H1 (cell line): ENCODE data around the gene MSN. TPM values are rescaled to one million over a fixed set of nuclear protein-coding genes. Genes with fewer than 3 reads are reported as not detected.

Experiments used
- CTCF ChIA-PET: fragments of 300-600 bp; sonication (Branson Sonifier 250); formaldehyde crosslinking; loops from one replicate; lab custom pipeline; 2021; ENCODE audit not compliant: partially characterized antibody; lab: Charles Lee
- POLR2A ChIA-PET: fragments of 300-600 bp; sonication (Branson Sonifier 250); formaldehyde crosslinking; loops from one replicate; lab custom pipeline; 2021; ENCODE audit warnings: inconsistent platforms; ENCODE audit not compliant: partially characterized antibody; lab: Charles Lee
- DNase-seq, 2 experiments: peaks; one replicate each; pipeline versions ENCODE4 v3.0.0 to v3.0.0-alpha.2; 2010 to 2022; ENCODE audit warnings: low spot score in 2 of 2, low read depth in 1 of 2, mixed read lengths in 1 of 2
- FAIRE-seq: peaks from 2 replicates; lab custom pipeline; 2011; peaks lifted over from hg19 to GRCh38; lab: Jason Lieb, UNC
- H2AFZ ChIP-seq: 2 replicates; pipeline ENCODE4 v1.8.1; 2012; ENCODE audit warnings: low read length, inconsistent platforms
- H2AK5ac ChIP-seq: 2 replicates; pipeline ENCODE4 v1.6.1; 2013; ENCODE audit warnings: low read depth, low read length
- H2BK120ac ChIP-seq: replicated peaks from 2 replicates; pipeline ENCODE3; 2013; ENCODE audit warnings: low read depth, low read length, inconsistent platforms
- H2BK12ac ChIP-seq: 2 replicates; pipeline ENCODE4 v1.6.1; 2013; ENCODE audit warnings: low read depth, low read length
- H2BK15ac ChIP-seq: 2 replicates; pipeline ENCODE4 v1.6.1; 2013; ENCODE audit warnings: low read length
- H2BK20ac ChIP-seq: 2 replicates; pipeline ENCODE4 v1.6.1; 2013; ENCODE audit warnings: low read length
- H2BK5ac ChIP-seq: 2 replicates; pipeline ENCODE4 v1.6.1; 2013; ENCODE audit warnings: low read depth, low read length
- H3K14ac ChIP-seq: 2 replicates; pipeline ENCODE4 v1.6.1; 2013; ENCODE audit warnings: inconsistent platforms; ENCODE audit not compliant: insufficient read length
- H3K18ac ChIP-seq: 2 replicates; pipeline ENCODE4 v1.6.1; 2013; ENCODE audit warnings: low read length; ENCODE audit errors: extremely low read depth
- H3K23ac ChIP-seq: 2 replicates; pipeline ENCODE4 v1.6.1; 2013; ENCODE audit warnings: inconsistent platforms; ENCODE audit not compliant: insufficient read length
- H3K23me2 ChIP-seq: 2 replicates; pipeline ENCODE4 v1.6.1; 2013; ENCODE audit warnings: low read depth, low read length
- H3K27ac ChIP-seq: 2 replicates; pipeline ENCODE4 v1.6.1; 2011; ENCODE audit warnings: low read depth, low read length, inconsistent platforms
- H3K27me3 ChIP-seq, 4 experiments: replicated peaks in 1 of 4; 1 replicate in 1 of 4; 2 replicates in 3 of 4; pipeline versions ENCODE4 v1.6.1 to v1.8.1; 2011 to 2013; ENCODE audit warnings: low read length in 3 of 4, mild to moderate bottlenecking in 3 of 4, inconsistent platforms in 2 of 4, mixed read lengths in 2 of 4, moderate library complexity in 1 of 4; ENCODE audit not compliant: control insufficient read depth in 3 of 4, insufficient read depth in 3 of 4; ENCODE audit errors: extremely low read depth in 1 of 4
- H3K36me3 ChIP-seq, 4 experiments: 2 replicates each; pipeline versions ENCODE4 v1.6.1 to v1.8.1; 2011 to 2013; ENCODE audit warnings: mild to moderate bottlenecking in 4 of 4, low read length in 3 of 4, moderate library complexity in 2 of 4, control low read depth in 1 of 4, inconsistent platforms in 1 of 4; ENCODE audit not compliant: insufficient read depth in 4 of 4, control insufficient read depth in 2 of 4
- H3K4ac ChIP-seq: replicated peaks from 2 replicates; pipeline ENCODE3; 2013; ENCODE audit warnings: low read length, low read depth, mixed read lengths, inconsistent platforms; ENCODE audit not compliant: insufficient read length
- H3K4me1 ChIP-seq, 4 experiments: replicated peaks in 1 of 4; 1 replicate in 1 of 4; 2 replicates in 3 of 4; pipeline versions ENCODE4 v1.6.1 to v1.8.1; 2011 to 2013; ENCODE audit warnings: low read length in 3 of 4, inconsistent platforms in 2 of 4, mixed read lengths in 1 of 4; ENCODE audit not compliant: insufficient read depth in 4 of 4, control insufficient read depth in 3 of 4
- H3K4me2 ChIP-seq, 2 experiments: 2 replicates each; pipeline versions ENCODE4 v1.6.1 to v1.8.1; 2011 to 2013; ENCODE audit warnings: low read depth in 2 of 2, low read length in 2 of 2, control low read depth in 1 of 2, inconsistent platforms in 1 of 2, mild to moderate bottlenecking in 1 of 2; ENCODE audit not compliant: insufficient read depth in 1 of 2
- H3K4me3 ChIP-seq, 4 experiments: fragments of 200-600, 300-600 bp in 1 of 4; sonication (generic), shearing (Covaris generic), sonication (Bioruptor Twin) in 1 of 4; 2 replicates each; pipeline versions ENCODE4 v1.5.1 to v1.8.1; 2011 to 2016; ENCODE audit warnings: low read length in 4 of 4, low read depth in 3 of 4, control low read depth in 2 of 4, inconsistent platforms in 2 of 4, mild to moderate bottlenecking in 2 of 4, mixed read lengths in 1 of 4, moderate library complexity in 1 of 4; ENCODE audit not compliant: insufficient read depth in 2 of 4; ENCODE audit errors: extremely low read depth in 1 of 4
- H3K56ac ChIP-seq: replicated peaks from 2 replicates; pipeline ENCODE3; 2013; ENCODE audit warnings: low read depth, mild to moderate bottlenecking, mixed read lengths, low read length, inconsistent platforms; ENCODE audit not compliant: insufficient read length
- H3K79me1 ChIP-seq: 2 replicates; pipeline ENCODE4 v1.6.1; 2013; ENCODE audit warnings: low read depth, low read length, control low read depth
- H3K79me2 ChIP-seq, 2 experiments: 2 replicates each; pipeline versions ENCODE4 v1.6.1 to v1.8.1; 2012 to 2013; ENCODE audit warnings: low read length in 2 of 2, mild to moderate bottlenecking in 2 of 2, inconsistent platforms in 1 of 2; ENCODE audit not compliant: insufficient read depth in 2 of 2, control insufficient read depth in 1 of 2
- H3K9ac ChIP-seq, 4 experiments: replicated peaks in 1 of 4; 1 replicate in 1 of 4; 2 replicates in 3 of 4; pipeline versions ENCODE4 v1.6.1 to v1.8.1; 2011 to 2013; ENCODE audit warnings: low read depth in 3 of 4, low read length in 3 of 4, control low read depth in 2 of 4, mild to moderate bottlenecking in 2 of 4, moderate library complexity in 2 of 4, inconsistent platforms in 1 of 4; ENCODE audit errors: extremely low read depth in 1 of 4
- H3K9me3 ChIP-seq, 2 experiments: 2 replicates each; pipeline versions ENCODE4 v1.6.1 to v1.8.1; 2012 to 2013; ENCODE audit warnings: mild to moderate bottlenecking in 2 of 2, moderate library complexity in 2 of 2, control low read depth in 1 of 2, inconsistent platforms in 1 of 2, low read depth in 1 of 2, low read length in 1 of 2, mixed read lengths in 1 of 2; ENCODE audit not compliant: insufficient read depth in 2 of 2
- H4K20me1 ChIP-seq, 2 experiments: replicated peaks in 1 of 2; 2 replicates each; pipeline versions ENCODE3 to v1.8.1; 2011 to 2013; ENCODE audit warnings: inconsistent platforms in 2 of 2, low read length in 2 of 2, mild to moderate bottlenecking in 1 of 2; ENCODE audit not compliant: insufficient read depth in 2 of 2, control insufficient read depth in 1 of 2
- H4K5ac ChIP-seq: 2 replicates; pipeline ENCODE4 v1.6.1; 2013; ENCODE audit warnings: low read length, low read depth, mixed read lengths, inconsistent platforms; ENCODE audit not compliant: insufficient read length
- H4K8ac ChIP-seq: 2 replicates; pipeline ENCODE4 v1.8.0; 2013; ENCODE audit warnings: mild to moderate bottlenecking, moderate library complexity, low read length, inconsistent platforms; ENCODE audit not compliant: insufficient read depth; ENCODE audit errors: extremely low read depth
- H4K91ac ChIP-seq: replicated peaks from 2 replicates; pipeline ENCODE3; 2013; ENCODE audit warnings: low read length, mixed read lengths, inconsistent platforms; ENCODE audit not compliant: insufficient read length
- SRF ChIP-seq: IDR thresholded peaks from 2 replicates; pipeline ENCODE4 v1.6.1; 2011; ENCODE audit warnings: mild to moderate bottlenecking, low read depth, low read length, moderate library complexity
- WGBS, 2 experiments: shearing (Covaris generic) in 1 of 2; methylation state at CpG; one replicate each; pipeline versions ENCODE4 v1.1.6 to v1.1.7; 2013 to 2015; ENCODE audit warnings: low lambda C conversion rate in 2 of 2, mixed read lengths in 2 of 2, inconsistent platforms in 1 of 2, low coverage in 1 of 2, missing lambda C conversion rate in 1 of 2; ENCODE audit not compliant: insufficient replicate concordance in 2 of 2, insufficient coverage in 1 of 2, insufficient read length in 1 of 2; ENCODE audit errors: extremely low coverage in 1 of 2, missing lambda C conversion rate in 1 of 2; 5-methylcytosine and 5-hydroxymethylcytosine counted together
- polyA plus RNA-seq, 7 experiments: library from polyadenylated mRNA; depleted of rRNA in 3 of 7; stranded (reverse) in 5 of 7; unstranded in 2 of 7; fragments of >200 nt in 5 of 7; fragments of 200-250 nt in 2 of 7; gene quantifications; 1 replicate in 5 of 7; 2 replicates in 1 of 7; 4 replicates in 1 of 7; pipeline versions ENCODE4 v1.2.1 to v1.2.3, GENCODE V29; 2011 to 2013; ENCODE audit warnings: missing spikeins in 2 of 7, mixed read lengths in 2 of 7
- total RNA-seq: library from RNA; stranded (reverse); fragmentation: NEBNext Ultra II Directional; extraction: Animal tissue kit (Norgen Biotek cat#: 25700); gene quantifications from 2 replicates; pipeline ENCODE4 v1.2.1, GENCODE V29; 2021

MSN gene
- total and polyA plus RNA-seq, 2 of the 8 experiments (the other 6 are each of a cell fraction or from before 2014, with no cell fraction given), result 112 to 133 TPM

DNA sequence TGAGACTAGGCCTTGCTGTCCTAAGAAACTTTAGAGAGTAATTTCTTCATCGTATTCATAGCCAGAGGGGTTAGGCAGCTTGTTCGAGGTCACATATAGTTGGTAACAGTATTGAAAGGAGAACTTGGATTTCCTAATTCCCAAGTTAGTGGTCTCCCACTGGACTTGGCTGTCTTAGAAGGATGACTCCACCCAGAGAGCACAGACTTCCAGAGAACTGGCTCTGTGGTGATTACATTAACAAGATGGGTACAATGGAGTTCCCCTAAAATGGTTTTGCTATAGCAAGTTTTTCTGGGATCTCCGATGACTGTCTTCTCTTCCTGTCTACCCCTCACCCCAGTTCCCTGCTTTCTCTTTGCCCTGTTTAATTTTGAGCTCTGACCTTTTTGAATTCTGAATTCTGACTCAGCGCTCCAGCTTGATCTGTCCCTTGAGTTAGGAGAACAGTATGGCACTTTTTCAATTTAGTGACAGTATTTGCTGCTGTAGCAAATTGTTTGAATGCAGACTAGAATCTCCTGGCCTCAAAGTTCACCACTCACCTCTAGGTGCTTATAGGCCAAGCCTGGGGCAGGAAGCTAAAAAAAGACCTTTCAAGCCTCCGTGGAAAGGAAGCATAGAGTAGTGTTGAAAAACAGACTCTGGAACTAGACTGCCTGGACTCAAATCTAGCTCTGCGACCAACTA lies 6.9 kb downstream of the MSN start:
- POLR2A ChIA-PET, result interaction anchor here (1.2 kb wide), 1 partner anchor 12 kb away, joined by 3 read pairs; no protein-coding TSS in a partner anchor
- H4K20me1 ChIP-seq, result no peaks in the 10 kb centered on the region

More for the DNA sequence above, 6.9 kb downstream of the MSN start:
- Histone ChIP-seq H3K4me3 (no peak overlapping the region), H2BK12ac (no peak overlapping the region), H2BK15ac (no peak overlapping the region), H2BK5ac (no peak overlapping the region), H4K8ac (no peak overlapping the region), H3K9me3 (no peaks in the 10 kb centered on the region), H3K14ac (no peak overlapping the region), H3K4ac (no peak overlapping the region), H3K18ac (no peak overlapping the region), H3K79me2 (peaks cover 0 to 81% of the 10 kb centered on the region in 2 experiments; a peak in 2 of 4 replicates), H3K27me3 (no peaks in the 10 kb centered on the region), H3K4me1 (peaks cover 0 to under 1% (median 0%) of the 10 kb centered on the region in 4 experiments; a peak in 1 of 7 replicates), H3K4me2 (no peak overlapping the region), H2BK120ac (no peak overlapping the region), H2AFZ (no peak overlapping the region), H2AK5ac (no peak overlapping the region), H2BK20ac (no peak overlapping the region), H3K23me2 (no peaks in the 10 kb centered on the region), H3K23ac (no peak overlapping the region), H4K91ac (no peak overlapping the region), H3K9ac (no peak overlapping the region), H3K36me3 (no peaks in the 10 kb centered on the region), H3K56ac (no peak overlapping the region), H3K79me1 (peaks cover 4% of the 10 kb centered on the region; the same call in 1 of the 2 replicates), H4K5ac (no peak overlapping the region), H3K27ac (no peak overlapping the region)
- 82% methylated on average over 5 of the region's 6 CpGs; no CpG with 5 or more reads in 1 of the 2 experiments for WGBS, 2 experiments
- FAIRE-seq (no peak), DNase-seq (no peak)
- CTCF ChIA-PET, result interaction anchor here (1.7 kb wide), 1 partner anchor 14 kb away, joined by 5 read pairs; no protein-coding TSS in a partner anchor
- no peak for TF ChIP-seq SRF
